ENCODE data around the gene TOP2B. TPM values are rescaled to one million over a fixed set of nuclear protein-coding genes. Genes with fewer than 3 reads are reported as not detected.
A peak's percentile ranks its signal among the peaks of the same experiment; 100 is the strongest.

Gene TOP2B
- total RNA-seq, 4 donors from 2014 or later = 56.1 to 274 (median 120) TPM

DNA sequence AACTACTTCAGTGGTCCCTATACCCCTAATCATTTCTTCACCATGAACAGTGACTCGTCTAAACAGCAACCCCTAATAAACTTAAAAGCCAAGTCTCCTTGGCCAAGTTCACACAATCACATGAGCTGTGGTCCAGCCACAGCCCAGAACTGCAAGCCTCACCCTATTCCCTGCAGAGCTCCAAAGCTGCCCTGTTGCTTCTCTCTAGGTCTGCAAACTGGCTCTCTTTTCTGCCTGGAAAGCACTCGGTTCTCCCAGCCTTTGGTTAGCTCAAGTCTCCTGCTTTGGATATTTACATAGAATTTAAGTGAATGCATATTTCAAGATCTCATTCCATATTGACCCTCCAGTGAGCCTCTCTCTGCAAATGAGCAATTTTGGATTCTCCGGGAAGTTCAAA, 107.0 kb downstream of the TOP2B start:
- Histone ChIP-seq H3K9me3 (no peaks in the 10 kb centered on the region), H3K4me1 (peaks cover 7 to 8% of the 10 kb centered on the region in 2 donors), H3K36me3 (no peaks in the 10 kb centered on the region), H3K27ac (no peak overlapping the region), H3K4me3 (no peak overlapping the region), H3K27me3 (no peaks in the 10 kb centered on the region)
- intact Hi-C loops (cut with DNase I; ENCODE audit: low total_unique reads) = no loop called here
- DNase-seq = no peak
- TF ChIP-seq POLR2A (IDR thresholded peaks at IDR 0.05) = no peak
- TF ChIP-seq, protein P1, sequence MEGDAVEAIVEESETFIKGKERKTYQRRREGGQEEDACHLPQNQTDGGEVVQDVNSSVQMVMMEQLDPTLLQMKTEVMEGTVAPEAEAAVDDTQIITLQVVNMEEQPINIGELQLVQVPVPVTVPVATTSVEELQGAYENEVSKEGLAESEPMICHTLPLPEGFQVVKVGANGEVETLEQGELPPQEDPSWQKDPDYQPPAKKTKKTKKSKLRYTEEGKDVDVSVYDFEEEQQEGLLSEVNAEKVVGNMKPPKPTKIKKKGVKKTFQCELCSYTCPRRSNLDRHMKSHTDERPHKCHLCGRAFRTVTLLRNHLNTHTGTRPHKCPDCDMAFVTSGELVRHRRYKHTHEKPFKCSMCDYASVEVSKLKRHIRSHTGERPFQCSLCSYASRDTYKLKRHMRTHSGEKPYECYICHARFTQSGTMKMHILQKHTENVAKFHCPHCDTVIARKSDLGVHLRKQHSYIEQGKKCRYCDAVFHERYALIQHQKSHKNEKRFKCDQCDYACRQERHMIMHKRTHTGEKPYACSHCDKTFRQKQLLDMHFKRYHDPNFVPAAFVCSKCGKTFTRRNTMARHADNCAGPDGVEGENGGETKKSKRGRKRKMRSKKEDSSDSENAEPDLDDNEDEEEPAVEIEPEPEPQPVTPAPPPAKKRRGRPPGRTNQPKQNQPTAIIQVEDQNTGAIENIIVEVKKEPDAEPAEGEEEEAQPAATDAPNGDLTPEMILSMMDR (IDR thresholded peaks at IDR 0.05) = no peak

DNA sequence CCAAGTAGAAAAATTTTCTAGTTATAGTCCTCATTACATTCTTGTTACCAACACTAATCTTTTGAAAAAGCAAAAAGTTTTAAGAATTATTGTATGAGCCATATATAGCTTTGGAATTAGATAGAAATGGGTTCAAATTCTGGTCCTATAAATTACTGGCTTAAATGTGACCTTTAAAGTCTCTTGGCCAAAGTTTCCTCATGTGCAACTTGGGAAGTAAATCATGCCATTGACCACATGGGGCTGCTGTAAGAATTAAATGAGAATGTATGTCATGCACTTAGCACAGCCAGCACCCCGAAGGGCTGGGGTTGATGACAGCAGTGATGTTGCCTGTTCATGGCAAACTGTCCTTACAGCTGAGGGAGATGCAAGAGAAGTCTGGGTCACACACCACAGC, 108.3 kb downstream of the TOP2B start:
- no peaks in the 10 kb centered on the region for H3K36me3 ChIP-seq
- TF ChIP-seq POLR2A (IDR thresholded peaks at IDR 0.05) = no peak
- TF ChIP-seq, protein P1 (IDR thresholded peaks at IDR 0.05) = no peak
- H3K9me3 ChIP-seq = no peaks in the 10 kb centered on the region
- peak overlapping the region in 1 of 2 donors; percentile 12 for H3K27ac ChIP-seq
- peaks cover 7 to 8% of the 10 kb centered on the region in 2 donors for H3K4me1 ChIP-seq
- no peaks in the 10 kb centered on the region for H3K27me3 ChIP-seq
- intact Hi-C loops (cut with DNase I; ENCODE audit: low total_unique reads) = no loop called here
- no peak for DNase-seq
- H3K4me3 ChIP-seq = no peak overlapping the region

DNA sequence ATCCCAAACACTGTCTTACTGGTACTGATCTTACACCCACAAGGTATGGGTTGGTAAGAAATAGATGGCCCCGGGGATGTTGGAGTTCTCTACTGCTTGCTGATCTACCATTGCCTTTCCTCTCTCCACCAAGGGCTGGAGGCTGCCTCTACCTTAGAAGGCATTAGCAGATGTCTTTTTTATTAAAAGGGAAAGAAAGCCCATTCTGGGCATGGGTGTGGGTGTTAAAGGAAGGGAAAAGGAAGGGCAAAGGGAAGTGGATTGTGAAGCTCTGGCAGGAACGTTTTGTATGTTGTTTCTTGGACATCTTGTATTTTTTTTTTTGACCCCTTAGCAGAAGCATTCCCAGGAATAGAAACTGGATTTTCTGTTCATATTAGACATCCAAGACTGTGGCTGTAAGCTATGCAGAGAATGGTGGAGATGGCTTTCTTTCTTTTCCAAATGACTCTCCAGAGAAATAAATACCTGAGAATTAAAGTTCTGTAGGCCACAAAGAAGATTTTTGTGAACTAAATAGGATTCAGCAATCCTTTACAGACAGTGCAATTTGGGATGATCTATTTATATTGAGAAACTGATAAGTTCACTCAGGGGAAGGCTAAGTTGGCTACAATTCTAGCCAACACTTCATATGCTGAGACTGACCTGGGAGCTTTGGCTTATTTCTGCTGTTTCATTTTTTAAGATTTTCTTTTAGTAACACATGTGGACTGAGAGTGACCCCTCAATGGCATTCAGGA, 108.8 kb downstream of the TOP2B start:
- intact Hi-C loops (cut with DNase I; ENCODE audit: low total_unique reads) = no loop called here
- Histone ChIP-seq H3K36me3 (no peaks in the 10 kb centered on the region), H3K9me3 (no peaks in the 10 kb centered on the region), H3K4me1 (peaks cover 7 to 8% of the 10 kb centered on the region in 2 donors), H3K4me3 (no peak overlapping the region), H3K27ac (peak overlapping the region; percentile 12 to 16), H3K27me3 (no peaks in the 10 kb centered on the region)
- no peak for DNase-seq
- TF ChIP-seq, protein P1 (IDR thresholded peaks at IDR 0.05) = no peak
- no peak for TF ChIP-seq POLR2A (IDR thresholded peaks at IDR 0.05)

DNA sequence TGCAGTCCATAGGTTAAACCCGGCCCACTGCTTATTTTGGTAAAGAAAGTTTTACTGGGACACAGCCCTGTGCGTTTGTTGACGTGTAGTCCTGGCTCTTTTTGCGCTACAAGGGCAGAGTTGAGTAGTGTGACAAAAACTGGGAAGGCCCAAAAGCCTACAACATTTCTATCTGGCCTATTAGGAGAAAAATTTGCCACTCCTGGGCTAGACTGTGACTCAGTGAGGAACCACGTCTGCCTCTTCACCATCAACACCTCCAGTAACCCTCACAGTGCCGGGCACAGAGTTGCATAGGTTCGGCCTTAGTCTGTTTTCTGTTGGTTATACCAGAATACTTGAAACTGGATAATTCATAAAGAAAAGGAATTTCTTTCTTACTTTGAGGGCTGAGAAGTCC, 110.3 kb downstream of the TOP2B start:
- TF ChIP-seq, protein P1 (IDR thresholded peaks at IDR 0.05) = no peak
- no peak for TF ChIP-seq POLR2A (IDR thresholded peaks at IDR 0.05)
- no peaks in the 10 kb centered on the region for H3K27me3 ChIP-seq
- no peaks in the 10 kb centered on the region for H3K36me3 ChIP-seq
- H3K9me3 ChIP-seq = no peaks in the 10 kb centered on the region
- intact Hi-C loops (cut with DNase I; ENCODE audit: low total_unique reads) = no loop called here
- H3K4me1 ChIP-seq = peaks cover 7 to 8% of the 10 kb centered on the region in 2 donors
- H3K4me3 ChIP-seq = no peak overlapping the region
- no peak overlapping the region for H3K27ac ChIP-seq
- no peak for DNase-seq

DNA sequence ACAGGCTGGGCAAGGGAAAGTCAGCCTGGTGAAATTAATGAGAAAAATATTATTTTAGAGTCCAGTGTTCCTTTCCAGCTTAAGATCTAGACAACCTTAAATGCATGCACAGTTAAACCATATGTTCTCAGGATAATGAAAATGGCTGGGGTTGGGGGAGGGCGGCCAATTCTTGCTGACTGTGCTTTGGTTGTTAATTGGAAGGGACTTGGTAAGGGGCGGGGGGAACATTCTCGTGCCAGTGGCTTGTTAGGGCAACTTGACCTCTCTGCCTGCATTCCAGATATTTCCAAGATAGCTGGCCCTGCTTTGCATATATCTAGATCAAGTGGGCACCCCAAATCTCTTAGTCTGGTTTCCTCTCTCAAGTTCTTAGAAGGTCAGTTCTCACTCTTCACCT, 112.5 kb downstream of the TOP2B start:
- intact Hi-C loops (cut with DNase I; ENCODE audit: low total_unique reads) = no loop called here
- no peaks in the 10 kb centered on the region for H3K9me3 ChIP-seq

More for the DNA sequence above, 112.5 kb downstream of the TOP2B start:
- no peak for TF ChIP-seq POLR2A (IDR thresholded peaks at IDR 0.05)
- Histone ChIP-seq H3K27me3 (no peaks in the 10 kb centered on the region), H3K4me3 (no peak overlapping the region), H3K27ac (no peak overlapping the region), H3K4me1 (peaks cover 7 to 8% of the 10 kb centered on the region in 2 donors), H3K36me3 (no peaks in the 10 kb centered on the region)
- DNase-seq = no peak

Measured in uterus (tissue), 4 donors.